Measurements from ENCODE around the gene RASGRF2.

DNA sequence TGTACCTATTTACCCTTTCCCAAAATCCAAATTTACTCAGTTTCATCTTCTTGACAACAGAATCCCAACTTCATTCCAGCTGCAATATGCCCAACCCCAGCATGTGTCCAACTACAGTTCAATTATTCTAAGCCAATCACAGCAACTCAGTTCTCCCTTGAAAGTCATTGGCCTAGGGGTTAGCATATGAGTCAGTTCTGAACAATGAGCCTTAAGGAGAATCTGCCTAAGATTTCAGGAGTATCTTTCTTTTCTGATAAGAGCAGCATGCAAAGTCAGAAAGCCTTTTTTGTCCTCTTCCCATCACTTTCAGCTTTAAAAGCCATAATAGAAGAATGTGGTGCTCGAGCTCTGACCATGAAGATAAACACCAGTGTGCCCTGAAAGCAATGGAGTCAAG lies 44.4 kb upstream of the RASGRF2 start:
- no peak for TF ChIP-seq FOXJ3 (CRISPR knock-in tag; IDR thresholded peaks at IDR 0.05)
- TF ChIP-seq, protein P1, sequence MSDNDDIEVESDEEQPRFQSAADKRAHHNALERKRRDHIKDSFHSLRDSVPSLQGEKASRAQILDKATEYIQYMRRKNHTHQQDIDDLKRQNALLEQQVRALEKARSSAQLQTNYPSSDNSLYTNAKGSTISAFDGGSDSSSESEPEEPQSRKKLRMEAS (CRISPR knock-in tag; IDR thresholded peaks at IDR 0.05), result no peak
- no peak for TF ChIP-seq NFYB (IDR thresholded peaks at IDR 0.05; ENCODE audit: extremely low read depth, insufficient read length)
- TF ChIP-seq, protein P2, sequence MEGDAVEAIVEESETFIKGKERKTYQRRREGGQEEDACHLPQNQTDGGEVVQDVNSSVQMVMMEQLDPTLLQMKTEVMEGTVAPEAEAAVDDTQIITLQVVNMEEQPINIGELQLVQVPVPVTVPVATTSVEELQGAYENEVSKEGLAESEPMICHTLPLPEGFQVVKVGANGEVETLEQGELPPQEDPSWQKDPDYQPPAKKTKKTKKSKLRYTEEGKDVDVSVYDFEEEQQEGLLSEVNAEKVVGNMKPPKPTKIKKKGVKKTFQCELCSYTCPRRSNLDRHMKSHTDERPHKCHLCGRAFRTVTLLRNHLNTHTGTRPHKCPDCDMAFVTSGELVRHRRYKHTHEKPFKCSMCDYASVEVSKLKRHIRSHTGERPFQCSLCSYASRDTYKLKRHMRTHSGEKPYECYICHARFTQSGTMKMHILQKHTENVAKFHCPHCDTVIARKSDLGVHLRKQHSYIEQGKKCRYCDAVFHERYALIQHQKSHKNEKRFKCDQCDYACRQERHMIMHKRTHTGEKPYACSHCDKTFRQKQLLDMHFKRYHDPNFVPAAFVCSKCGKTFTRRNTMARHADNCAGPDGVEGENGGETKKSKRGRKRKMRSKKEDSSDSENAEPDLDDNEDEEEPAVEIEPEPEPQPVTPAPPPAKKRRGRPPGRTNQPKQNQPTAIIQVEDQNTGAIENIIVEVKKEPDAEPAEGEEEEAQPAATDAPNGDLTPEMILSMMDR (IDR thresholded peaks at IDR 0.05 in 2 of 3, conservative IDR thresholded peaks at IDR 0.05 in 1 of 3; ENCODE audit: insufficient read depth in 2 of 3, low read depth in 1 of 3, low read length in 3 of 3), result no peak
- TF ChIP-seq, protein P3, sequence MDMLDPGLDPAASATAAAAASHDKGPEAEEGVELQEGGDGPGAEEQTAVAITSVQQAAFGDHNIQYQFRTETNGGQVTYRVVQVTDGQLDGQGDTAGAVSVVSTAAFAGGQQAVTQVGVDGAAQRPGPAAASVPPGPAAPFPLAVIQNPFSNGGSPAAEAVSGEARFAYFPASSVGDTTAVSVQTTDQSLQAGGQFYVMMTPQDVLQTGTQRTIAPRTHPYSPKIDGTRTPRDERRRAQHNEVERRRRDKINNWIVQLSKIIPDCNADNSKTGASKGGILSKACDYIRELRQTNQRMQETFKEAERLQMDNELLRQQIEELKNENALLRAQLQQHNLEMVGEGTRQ (CRISPR knock-in tag; IDR thresholded peaks at IDR 0.05), result no peak
- TF ChIP-seq CTBP1 (IDR thresholded peaks at IDR 0.05; ENCODE audit: borderline replicate concordance), result no peak
- TF ChIP-seq, protein P4, sequence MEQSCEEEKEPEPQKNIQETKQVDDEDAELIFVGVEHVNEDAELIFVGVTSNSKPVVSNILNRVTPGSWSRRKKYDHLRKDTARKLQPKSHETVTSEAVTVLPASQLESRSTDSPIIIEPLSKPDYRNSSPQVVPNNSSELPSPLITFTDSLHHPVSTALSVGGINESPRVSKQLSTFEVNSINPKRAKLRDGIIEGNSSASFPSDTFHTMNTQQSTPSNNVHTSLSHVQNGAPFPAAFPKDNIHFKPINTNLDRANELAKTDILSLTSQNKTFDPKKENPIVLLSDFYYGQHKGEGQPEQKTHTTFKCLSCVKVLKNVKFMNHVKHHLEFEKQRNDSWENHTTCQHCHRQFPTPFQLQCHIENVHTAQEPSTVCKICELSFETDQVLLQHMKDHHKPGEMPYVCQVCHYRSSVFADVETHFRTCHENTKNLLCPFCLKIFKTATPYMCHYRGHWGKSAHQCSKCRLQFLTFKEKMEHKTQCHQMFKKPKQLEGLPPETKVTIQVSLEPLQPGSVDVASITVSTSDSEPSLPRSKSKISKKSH (CRISPR knock-in tag; IDR thresholded peaks at IDR 0.05), result no peak
- TF ChIP-seq, protein P5, sequence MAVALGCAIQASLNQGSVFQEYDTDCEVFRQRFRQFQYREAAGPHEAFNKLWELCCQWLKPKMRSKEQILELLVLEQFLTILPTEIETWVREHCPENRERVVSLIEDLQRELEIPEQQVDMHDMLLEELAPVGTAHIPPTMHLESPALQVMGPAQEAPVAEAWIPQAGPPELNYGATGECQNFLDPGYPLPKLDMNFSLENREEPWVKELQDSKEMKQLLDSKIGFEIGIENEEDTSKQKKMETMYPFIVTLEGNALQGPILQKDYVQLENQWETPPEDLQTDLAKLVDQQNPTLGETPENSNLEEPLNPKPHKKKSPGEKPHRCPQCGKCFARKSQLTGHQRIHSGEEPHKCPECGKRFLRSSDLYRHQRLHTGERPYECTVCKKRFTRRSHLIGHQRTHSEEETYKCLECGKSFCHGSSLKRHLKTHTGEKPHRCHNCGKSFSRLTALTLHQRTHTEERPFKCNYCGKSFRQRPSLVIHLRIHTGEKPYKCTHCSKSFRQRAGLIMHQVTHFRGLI (CRISPR knock-in tag; IDR thresholded peaks at IDR 0.05), result no peak
- TF ChIP-seq MED1 (CRISPR knock-in tag; IDR thresholded peaks at IDR 0.05; ENCODE audit: borderline replicate concordance), result no peak
- TF ChIP-seq HSF4 (CRISPR knock-in tag; IDR thresholded peaks at IDR 0.05; ENCODE audit: borderline replicate concordance), result no peak
- no peak for TF ChIP-seq ZNF354B (CRISPR knock-in tag; IDR thresholded peaks at IDR 0.05)
- no peak for TF ChIP-seq CBX8 (IDR thresholded peaks at IDR 0.05; ENCODE audit: borderline replicate concordance, extremely low read depth, low read depth, low read length, poor library complexity, severe bottlenecking)

Measured in K562 (cell line).